Fibroblast of lung (primary cell): ENCODE results near the gene CRIP3.

Experiments used
- EZH2 ChIP-seq: IDR thresholded peaks from 2 replicates; pipeline ENCODE4 v1.5.1; 2012; ENCODE audit warnings: low read length, control low read depth, mild to moderate bottlenecking; ENCODE audit errors: missing control alignments
- TF ChIP-seq, protein P1 (sequence below), 2 donors: IDR thresholded peaks in 1 of 2; conservative IDR thresholded peaks in 1 of 2; 1 replicate in 1 of 2; 2 replicates in 1 of 2; pipeline ENCODE4 v1.5.1; 2011 to 2012; ENCODE audit warnings: low read length in 2 of 2, control low read depth in 1 of 2, inconsistent platforms in 1 of 2, low read depth in 1 of 2, mild to moderate bottlenecking in 1 of 2

DNA sequence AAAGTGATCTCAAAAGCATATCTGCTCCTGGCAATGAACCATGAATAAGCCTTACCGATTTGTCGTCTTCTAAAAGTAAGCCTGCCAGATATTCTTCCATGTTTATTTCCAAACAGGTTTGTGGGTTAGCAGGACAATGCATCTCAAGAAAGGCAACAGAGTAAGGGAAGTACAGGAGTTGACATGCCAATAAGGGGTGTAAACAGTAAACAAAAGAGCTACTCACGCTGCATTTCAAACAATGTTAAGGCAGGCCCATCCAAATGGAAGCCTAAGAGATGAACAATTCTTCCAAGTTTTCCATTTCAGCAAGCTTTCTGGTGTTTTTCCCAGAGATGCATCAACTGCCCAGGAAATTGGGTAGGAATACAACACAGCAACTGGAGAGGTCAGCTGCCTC, 27.8 kb upstream of the CRIP3 start:
- TF ChIP-seq, protein P1, sequence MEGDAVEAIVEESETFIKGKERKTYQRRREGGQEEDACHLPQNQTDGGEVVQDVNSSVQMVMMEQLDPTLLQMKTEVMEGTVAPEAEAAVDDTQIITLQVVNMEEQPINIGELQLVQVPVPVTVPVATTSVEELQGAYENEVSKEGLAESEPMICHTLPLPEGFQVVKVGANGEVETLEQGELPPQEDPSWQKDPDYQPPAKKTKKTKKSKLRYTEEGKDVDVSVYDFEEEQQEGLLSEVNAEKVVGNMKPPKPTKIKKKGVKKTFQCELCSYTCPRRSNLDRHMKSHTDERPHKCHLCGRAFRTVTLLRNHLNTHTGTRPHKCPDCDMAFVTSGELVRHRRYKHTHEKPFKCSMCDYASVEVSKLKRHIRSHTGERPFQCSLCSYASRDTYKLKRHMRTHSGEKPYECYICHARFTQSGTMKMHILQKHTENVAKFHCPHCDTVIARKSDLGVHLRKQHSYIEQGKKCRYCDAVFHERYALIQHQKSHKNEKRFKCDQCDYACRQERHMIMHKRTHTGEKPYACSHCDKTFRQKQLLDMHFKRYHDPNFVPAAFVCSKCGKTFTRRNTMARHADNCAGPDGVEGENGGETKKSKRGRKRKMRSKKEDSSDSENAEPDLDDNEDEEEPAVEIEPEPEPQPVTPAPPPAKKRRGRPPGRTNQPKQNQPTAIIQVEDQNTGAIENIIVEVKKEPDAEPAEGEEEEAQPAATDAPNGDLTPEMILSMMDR (conservative IDR thresholded peaks at IDR 0.05 in 1 of 2, IDR thresholded peaks at IDR 0.05 in 1 of 2; ENCODE audit: low read depth in 1 of 2, low read length in 2 of 2): no peak
- TF ChIP-seq EZH2: no peak
